ACC112 (cell line): ENCODE data around the gene FBLN2.

Experiments used
- H2AFZ ChIP-seq: fragments of 200-600 bp; sonication (generic); one replicate; pipeline ENCODE4 v1.6.0; 2017; ENCODE audit warnings: antibody characterized with exemption, low read length; ENCODE audit not compliant: unreplicated experiment
- H3K27ac ChIP-seq: fragments of 200-600 bp; sonication (generic); 2 replicates; pipeline ENCODE4 v1.5.1; 2014; ENCODE audit warnings: low read depth, mild to moderate bottlenecking, antibody characterized with exemption, low read length, moderate library complexity
- H3K27me3 ChIP-seq: fragments of 200-600 bp; sonication (generic); 2 replicates; pipeline ENCODE4 v1.6.1; 2014; ENCODE audit warnings: mild to moderate bottlenecking, antibody characterized with exemption, low read length, moderate library complexity, mixed read lengths; ENCODE audit not compliant: insufficient read depth
- H3K36me3 ChIP-seq: fragments of 200-600 bp; sonication (generic); 2 replicates; pipeline ENCODE4 v1.6.1; 2016; ENCODE audit warnings: mild to moderate bottlenecking, antibody characterized with exemption, low read length, moderate library complexity, mixed read lengths; ENCODE audit not compliant: insufficient read depth
- H3K4me1 ChIP-seq: fragments of 200-600 bp; sonication (generic); one replicate; pipeline ENCODE4 v1.6.1; 2016; ENCODE audit warnings: low read length, mixed read lengths; ENCODE audit not compliant: insufficient read depth, unreplicated experiment, control insufficient read depth
- H3K4me3 ChIP-seq: fragments of 200-600 bp; sonication (generic); 2 replicates; pipeline ENCODE4 v1.5.1; 2014; ENCODE audit warnings: mild to moderate bottlenecking, low read depth, low read length
- H3K79me2 ChIP-seq: fragments of 200-600 bp; sonication (generic); one replicate; pipeline ENCODE4 v1.6.0; 2016; ENCODE audit warnings: low read length; ENCODE audit not compliant: control insufficient read depth, unreplicated experiment, insufficient read depth

The FBLN2 gene

DNA sequence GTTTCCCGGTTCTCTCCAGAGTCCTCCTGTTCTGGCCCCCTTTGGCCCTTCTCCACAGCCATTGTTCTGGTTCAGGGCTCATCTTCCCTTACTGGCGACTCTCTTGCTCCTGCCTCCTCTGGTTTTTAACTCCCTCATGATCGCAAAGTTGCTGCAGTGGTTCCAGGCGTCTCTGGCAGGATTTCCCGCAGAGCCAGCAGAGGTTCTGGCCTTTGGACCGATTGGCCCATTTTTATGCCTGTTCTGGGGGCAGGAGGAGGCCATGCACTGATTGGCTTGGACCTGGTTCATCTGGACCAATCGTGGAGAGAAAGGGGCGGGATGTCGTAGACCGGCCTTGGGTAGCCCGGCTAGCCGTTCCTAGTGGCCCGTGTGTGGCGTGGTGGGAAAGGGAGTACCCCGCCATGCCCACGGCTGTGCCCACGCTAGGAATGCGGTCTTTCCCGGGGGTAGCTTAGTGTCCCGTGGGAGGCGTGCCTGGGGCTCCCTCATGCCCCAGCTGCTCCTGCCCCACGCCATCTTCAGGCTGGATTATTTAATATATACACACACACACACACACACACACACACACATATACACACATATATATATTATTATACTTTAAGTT, 113.4 kb downstream of the FBLN2 start:
- H3K27ac ChIP-seq, result no peak overlapping the region
- no peak overlapping the region for H3K4me3 ChIP-seq
- no peaks in the 10 kb centered on the region for H3K79me2 ChIP-seq
- no peak overlapping the region for H2AFZ ChIP-seq
- no peaks in the 10 kb centered on the region for H3K36me3 ChIP-seq
- no peaks in the 10 kb centered on the region for H3K4me1 ChIP-seq
- H3K27me3 ChIP-seq, result peaks cover 21% of the 10 kb centered on the region

DNA sequence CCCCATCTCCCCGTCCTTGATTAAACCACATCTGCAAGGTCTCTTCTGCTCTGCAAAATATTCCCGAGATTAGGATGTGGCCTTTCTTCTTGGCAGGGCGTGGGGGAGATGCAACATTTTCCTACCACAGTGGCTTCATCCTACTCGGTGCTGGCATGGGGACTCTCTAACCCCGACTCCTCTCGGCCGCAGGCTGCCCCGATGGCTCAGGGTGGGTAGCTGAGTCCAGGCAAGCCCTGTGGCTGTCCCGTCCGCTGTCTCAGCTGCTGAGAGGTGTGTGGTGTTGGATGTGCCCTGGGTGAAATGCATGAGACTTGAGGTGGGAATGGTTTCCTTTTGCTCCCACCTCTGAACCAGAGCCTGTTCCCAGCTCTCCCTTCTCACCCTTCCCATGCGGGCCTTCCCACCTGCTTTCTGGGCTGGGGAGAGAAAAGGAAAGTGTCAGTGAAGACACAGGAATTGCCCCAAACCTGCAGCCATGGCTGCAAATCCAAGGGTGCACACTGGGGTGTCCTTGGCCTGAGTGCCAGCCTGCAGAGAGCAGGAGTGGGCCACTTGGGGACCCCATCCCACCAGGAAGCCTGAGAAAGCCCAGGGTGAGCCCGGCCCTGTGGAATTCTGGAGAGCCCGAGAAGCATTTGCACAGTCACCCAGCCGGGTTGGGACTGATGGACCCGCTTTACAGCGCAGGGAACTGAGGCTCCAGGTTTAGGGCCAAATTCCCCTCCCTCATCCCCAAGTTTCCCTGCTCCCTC, 115.0 kb downstream of the FBLN2 start:
- Histone ChIP-seq H3K27me3 (peaks cover 24% of the 10 kb centered on the region), H3K36me3 (no peaks in the 10 kb centered on the region), H3K27ac (no peak overlapping the region), H3K79me2 (no peaks in the 10 kb centered on the region), H3K4me3 (no peak overlapping the region), H2AFZ (no peak overlapping the region), H3K4me1 (no peaks in the 10 kb centered on the region)

DNA sequence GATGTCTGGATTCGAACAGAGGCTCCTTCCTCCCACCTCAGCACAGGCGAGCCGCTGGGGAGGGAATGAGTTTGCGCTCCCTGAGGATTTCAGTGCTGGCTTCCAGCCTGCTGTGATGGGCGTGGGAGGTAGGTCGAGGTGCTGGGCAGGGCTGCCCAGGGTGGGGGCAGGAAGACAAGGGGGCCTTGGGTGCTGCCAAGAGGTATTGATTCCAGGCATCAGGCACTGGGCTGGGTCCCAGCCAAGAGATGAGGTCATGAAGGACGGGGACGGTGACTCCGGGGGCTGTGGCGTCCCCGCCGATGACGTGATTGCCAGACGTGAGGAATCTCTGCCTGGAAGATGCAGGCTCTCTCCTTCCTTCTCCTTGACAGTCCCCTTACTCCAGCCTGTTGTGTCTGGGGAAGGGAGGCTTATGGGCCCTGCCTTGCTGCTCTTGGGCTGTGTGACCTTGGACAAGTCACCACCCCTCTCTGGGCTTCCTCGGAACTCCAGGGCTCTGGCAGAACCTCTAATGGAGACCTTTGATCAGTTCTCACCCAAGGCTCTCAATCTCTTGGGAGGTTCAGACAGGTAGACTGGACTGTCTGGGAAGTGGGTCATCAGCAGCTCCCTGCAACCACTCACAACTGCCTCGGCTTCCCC, 116.8 kb downstream of the FBLN2 start:
- no peak overlapping the region for H2AFZ ChIP-seq
- H3K4me1 ChIP-seq, result no peaks in the 10 kb centered on the region
- H3K27me3 ChIP-seq, result peaks cover 31% of the 10 kb centered on the region
- no peak overlapping the region for H3K4me3 ChIP-seq
- H3K36me3 ChIP-seq, result no peaks in the 10 kb centered on the region
- H3K27ac ChIP-seq, result no peak overlapping the region
- no peaks in the 10 kb centered on the region for H3K79me2 ChIP-seq

DNA sequence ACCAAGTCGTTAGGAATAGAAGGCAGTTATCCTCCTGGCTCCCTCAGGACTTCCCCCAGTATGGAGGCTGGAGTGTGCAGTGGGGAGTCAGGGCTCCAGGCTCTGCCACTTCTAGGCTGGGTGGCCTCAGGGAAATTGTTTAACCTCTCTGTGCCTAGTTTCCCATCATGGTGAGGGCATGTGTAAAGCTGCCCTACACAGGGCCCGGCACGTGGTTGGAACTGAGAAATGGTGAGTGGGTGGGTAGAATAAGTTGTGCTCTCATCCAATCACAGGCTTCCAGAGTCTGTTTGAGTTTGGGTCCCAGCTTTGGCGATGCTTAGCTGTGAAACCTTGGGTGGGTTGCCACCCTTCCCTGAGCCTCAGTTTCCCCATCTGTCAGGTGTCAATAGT, 117.3 kb downstream of the FBLN2 start:
- Histone ChIP-seq H3K27me3 (peaks cover 37% of the 10 kb centered on the region), H3K79me2 (no peaks in the 10 kb centered on the region), H3K36me3 (no peaks in the 10 kb centered on the region), H3K4me3 (no peak overlapping the region), H2AFZ (no peak overlapping the region), H3K4me1 (no peaks in the 10 kb centered on the region), H3K27ac (no peak overlapping the region)

DNA sequence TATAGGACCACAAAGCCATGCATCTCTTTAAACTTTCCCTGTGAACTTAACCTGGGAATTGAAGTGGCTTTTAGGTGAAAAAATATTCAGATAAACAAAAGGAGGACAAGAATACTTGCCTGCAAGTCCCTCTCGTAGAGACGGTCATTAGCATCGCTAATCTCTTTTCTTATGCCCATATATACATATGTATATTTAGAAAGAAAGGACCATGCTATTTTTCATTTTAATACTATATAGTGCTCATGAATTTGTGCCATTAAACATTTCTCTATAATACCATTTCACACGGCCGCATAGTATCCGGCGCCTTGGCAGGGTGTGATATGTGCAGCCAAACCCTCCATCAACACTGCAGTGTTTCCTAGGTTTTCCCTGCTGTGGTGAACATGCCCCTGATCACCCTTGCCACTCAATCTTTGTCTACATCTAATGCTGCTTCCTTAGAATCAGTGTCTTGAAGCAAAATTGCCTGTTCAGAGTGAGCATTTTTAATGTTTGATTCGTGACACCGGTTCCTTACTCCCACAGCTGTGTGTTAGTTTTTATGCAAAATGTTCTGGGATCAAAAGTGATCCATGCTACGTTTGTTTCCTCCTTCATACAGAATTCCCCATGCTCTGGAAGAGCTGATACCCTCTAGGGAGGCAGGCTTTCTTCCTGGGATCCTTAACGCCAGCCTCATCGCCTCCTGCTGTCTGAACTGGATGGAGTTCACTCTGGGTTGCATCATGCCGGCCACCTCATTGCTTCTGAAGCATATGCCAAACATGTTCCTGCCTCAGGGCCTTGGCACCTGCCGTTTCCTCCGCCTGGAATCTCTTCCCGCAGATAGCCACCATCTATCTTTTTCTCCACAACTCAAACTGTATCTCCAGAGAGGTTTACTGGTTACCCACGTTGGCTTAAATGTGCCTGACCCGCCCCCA, 118.1 kb downstream of the FBLN2 start:
- H3K36me3 ChIP-seq, result no peaks in the 10 kb centered on the region
- no peaks in the 10 kb centered on the region for H3K4me1 ChIP-seq
- H3K79me2 ChIP-seq, result no peaks in the 10 kb centered on the region
- H2AFZ ChIP-seq, result no peak overlapping the region
- no peak overlapping the region for H3K27ac ChIP-seq
- no peak overlapping the region for H3K4me3 ChIP-seq
- peaks cover 45% of the 10 kb centered on the region for H3K27me3 ChIP-seq

DNA sequence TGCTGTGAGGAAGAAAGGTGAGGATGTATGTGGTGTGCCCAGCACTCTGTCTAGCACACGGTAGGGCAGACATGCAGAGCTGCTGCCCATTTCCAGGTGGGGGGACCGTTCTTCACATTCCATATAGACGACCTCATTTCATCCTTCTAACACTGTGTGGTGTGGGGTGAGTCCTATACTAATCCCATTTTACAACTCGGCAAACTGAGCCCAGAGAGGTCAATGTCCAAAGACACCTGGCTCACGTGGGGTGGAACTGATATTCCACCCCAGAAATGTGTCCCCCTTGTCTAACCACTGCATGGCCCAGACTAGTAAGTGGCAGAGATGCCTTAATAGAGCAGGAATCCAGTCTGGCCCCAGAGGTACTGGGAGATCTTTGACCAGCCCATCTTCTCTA, 119.2 kb downstream of the FBLN2 start:
- Histone ChIP-seq H3K4me1 (no peaks in the 10 kb centered on the region), H2AFZ (no peak overlapping the region), H3K79me2 (no peaks in the 10 kb centered on the region), H3K4me3 (no peak overlapping the region), H3K27ac (no peak overlapping the region), H3K27me3 (peaks cover 56% of the 10 kb centered on the region), H3K36me3 (no peaks in the 10 kb centered on the region)

DNA sequence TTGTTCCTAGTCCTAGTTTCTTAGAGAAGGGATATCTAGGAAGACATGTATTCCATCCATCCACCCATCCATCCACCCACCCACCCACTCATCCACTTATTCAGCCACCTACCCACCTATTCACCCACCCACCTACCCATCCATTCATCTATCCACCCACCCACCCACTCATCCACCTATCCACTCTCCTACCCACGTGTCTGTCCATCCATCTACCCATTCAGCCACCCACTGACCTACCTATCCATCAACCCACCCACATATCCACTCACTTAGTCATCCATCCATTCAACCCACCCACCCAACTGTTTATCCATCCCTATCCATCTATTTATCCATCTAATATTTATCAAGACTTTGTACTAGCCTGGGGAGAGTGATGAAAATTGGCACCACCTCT, 120.5 kb downstream of the FBLN2 start:
- Histone ChIP-seq H3K27ac (no peak overlapping the region), H3K4me3 (no peak overlapping the region), H3K79me2 (no peaks in the 10 kb centered on the region), H2AFZ (no peak overlapping the region), H3K4me1 (no peaks in the 10 kb centered on the region), H3K36me3 (no peaks in the 10 kb centered on the region), H3K27me3 (peaks cover 65% of the 10 kb centered on the region)

DNA sequence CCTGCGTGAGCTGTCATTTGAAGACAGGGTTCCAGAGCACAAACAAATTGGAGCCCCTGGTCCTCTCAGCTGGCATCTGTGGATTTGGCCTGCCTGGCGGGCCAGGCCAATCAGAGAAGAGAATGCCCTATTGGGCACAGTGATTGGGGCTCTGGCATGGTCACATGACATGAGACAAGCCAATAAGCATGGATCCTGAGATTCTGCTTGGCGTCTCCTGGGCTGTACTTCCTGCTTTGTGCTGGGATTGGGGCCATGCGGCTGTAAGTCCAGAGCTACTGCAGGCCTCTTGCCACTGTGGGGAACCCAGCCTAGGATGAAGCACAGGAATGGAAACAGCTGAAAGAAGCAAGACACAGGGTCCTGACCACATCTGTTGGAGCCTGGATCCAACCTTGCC, 121.4 kb downstream of the FBLN2 start:
- no peak overlapping the region for H3K4me3 ChIP-seq
- H3K27ac ChIP-seq, result no peak overlapping the region
- no peaks in the 10 kb centered on the region for H3K79me2 ChIP-seq
- no peaks in the 10 kb centered on the region for H3K4me1 ChIP-seq
- H2AFZ ChIP-seq, result no peak overlapping the region
- no peaks in the 10 kb centered on the region for H3K36me3 ChIP-seq
- H3K27me3 ChIP-seq, result peaks cover 72% of the 10 kb centered on the region

DNA sequence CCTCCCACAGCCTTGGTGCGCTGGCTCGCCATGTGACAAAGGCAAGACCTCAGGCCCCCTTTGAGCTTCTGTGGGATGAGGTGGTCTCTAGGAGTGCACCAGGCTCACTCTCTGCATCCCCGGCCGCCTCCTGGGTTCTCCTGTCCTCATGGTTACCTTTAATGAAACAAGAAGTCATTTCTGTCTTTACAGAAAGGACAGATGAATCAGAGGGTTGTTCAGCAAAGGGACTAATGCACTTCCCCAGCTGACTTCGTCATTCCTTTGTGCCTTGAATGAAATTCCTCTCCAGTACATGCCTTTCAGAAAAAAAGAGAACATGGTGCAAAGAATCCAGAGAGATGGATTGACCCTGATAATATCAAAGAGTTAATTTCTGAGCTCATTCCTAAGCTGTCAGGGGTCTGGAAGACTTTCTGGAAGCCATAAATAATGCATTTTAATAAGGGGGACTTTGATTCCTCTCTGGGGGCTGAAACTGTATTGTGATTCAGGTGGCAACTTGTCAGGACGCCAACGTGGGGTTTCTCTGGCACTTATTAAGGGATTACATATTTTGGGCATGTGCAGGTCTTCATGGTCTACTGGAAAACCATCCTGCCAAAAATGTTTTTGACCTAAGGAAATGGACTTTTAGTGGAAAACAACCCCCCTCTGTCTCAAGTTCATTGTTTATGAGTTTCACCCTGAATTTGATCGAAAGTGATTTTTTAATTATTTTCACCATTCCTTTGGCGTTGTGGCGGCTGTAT, 122.7 kb downstream of the FBLN2 start:
- Histone ChIP-seq H3K4me1 (no peaks in the 10 kb centered on the region), H3K4me3 (no peak overlapping the region), H3K27me3 (peaks cover 85% of the 10 kb centered on the region), H3K79me2 (no peaks in the 10 kb centered on the region), H3K27ac (no peak overlapping the region), H2AFZ (no peak overlapping the region), H3K36me3 (no peaks in the 10 kb centered on the region)

DNA sequence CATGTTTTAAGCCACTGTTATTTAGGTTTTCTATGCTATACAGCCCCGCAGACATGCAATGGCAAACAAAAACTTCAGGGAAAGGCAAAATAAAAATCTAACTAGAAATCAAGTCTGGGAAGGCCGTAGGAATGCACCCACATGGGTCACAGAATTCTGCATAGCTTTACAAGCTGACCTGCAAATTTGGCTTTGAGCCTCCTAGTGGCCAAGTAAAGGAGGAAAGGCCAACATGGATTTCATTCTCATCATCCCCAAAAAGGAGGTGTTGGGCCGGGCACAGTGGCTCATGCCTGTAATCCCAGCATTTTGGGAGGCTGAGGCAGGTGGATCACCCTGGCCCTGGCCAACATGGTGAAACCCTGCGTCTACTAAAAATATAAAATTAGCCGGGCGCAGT, 124.3 kb downstream of the FBLN2 start:
- Histone ChIP-seq H3K4me1 (no peaks in the 10 kb centered on the region), H3K4me3 (no peak overlapping the region), H3K79me2 (no peaks in the 10 kb centered on the region), H2AFZ (no peak overlapping the region), H3K36me3 (no peaks in the 10 kb centered on the region), H3K27me3 (peaks cover 87% of the 10 kb centered on the region), H3K27ac (no peak overlapping the region)
